Smooth muscle cell (in vitro differentiated cells): ENCODE results near the gene SH3BP2. TPM values are rescaled to one million over a fixed set of nuclear protein-coding genes. Genes with fewer than 3 reads are reported as not detected.

ENCODE experiments used
- DNase-seq: peaks from one replicate; lab custom pipeline; 2025; ENCODE audit not compliant: unreplicated experiment; lab: John Stamatoyannopoulos, UW
- H2AFZ ChIP-seq: fragments of 200-600 bp; sonication (generic); 2 replicates; pipeline ENCODE4 v1.6.0; 2016; ENCODE audit warnings: antibody characterized with exemption, low read depth, mild to moderate bottlenecking
- H3F3A ChIP-seq: fragments of 200-600 bp; sonication (generic); 2 replicates; pipeline ENCODE4 v1.6.0; 2017; ENCODE audit warnings: antibody characterized with exemption, low read depth
- H3K27ac ChIP-seq: fragments of 200-600 bp; sonication (generic); 2 replicates; pipeline ENCODE4 v1.5.1; 2016; ENCODE audit warnings: low read depth, mild to moderate bottlenecking
- H3K27me3 ChIP-seq: fragments of 200-600 bp; sonication (generic); 2 replicates; pipeline ENCODE4 v1.6.1; 2016; ENCODE audit warnings: low read depth, mild to moderate bottlenecking
- H3K36me3 ChIP-seq: fragments of 200-600 bp; sonication (generic); 2 replicates; pipeline ENCODE4 v1.5.1; 2016; ENCODE audit warnings: low read depth
- H3K4me1 ChIP-seq: fragments of 200-600 bp; sonication (generic); 2 replicates; pipeline ENCODE4 v1.5.1; 2016; ENCODE audit warnings: low read depth
- H3K4me2 ChIP-seq: fragments of 200-600 bp; sonication (generic); 2 replicates; pipeline ENCODE4 v1.6.0; 2016; ENCODE audit warnings: mild to moderate bottlenecking
- H3K4me3 ChIP-seq: fragments of 200-600 bp; sonication (generic); 2 replicates; pipeline ENCODE4 v1.5.1; 2016; ENCODE audit warnings: mild to moderate bottlenecking
- H3K79me2 ChIP-seq: fragments of 200-600 bp; sonication (generic); 2 replicates; pipeline ENCODE4 v1.6.0; 2016; ENCODE audit warnings: low read depth, mild to moderate bottlenecking
- H3K9ac ChIP-seq: fragments of 200-600 bp; sonication (generic); 2 replicates; pipeline ENCODE4 v1.6.0; 2016; ENCODE audit warnings: low read depth
- H3K9me3 ChIP-seq: fragments of 200-600 bp; sonication (generic); replicated peaks from 2 replicates; pipeline ENCODE4 v1.5.1; 2016; ENCODE audit warnings: low read depth
- H4K20me1 ChIP-seq: fragments of 200-600 bp; sonication (generic); 2 replicates; pipeline ENCODE4 v1.6.0; 2016; ENCODE audit warnings: low read depth
- WGBS: methylation state at CpG from one replicate; pipeline ENCODE4 v1.1.7; 2016; ENCODE audit warnings: low lambda C conversion rate; 5-methylcytosine and 5-hydroxymethylcytosine counted together
- polyA plus RNA-seq: library from polyadenylated mRNA; unstranded; fragments of >200 nt; fragmentation: Nextera tagmentation; extraction: Ambion mirVana; gene quantifications from 2 replicates; pipeline ENCODE4 v1.2.1, GENCODE V29; 2016
- total RNA-seq: library from RNA; depleted of rRNA; stranded (reverse); fragments of >200 nt; gene quantifications from 2 replicates; pipeline ENCODE4 v1.2.3, GENCODE V29; 2014
- TF ChIP-seq, protein P1 (sequence below): fragments of 200-600 bp; sonication (generic); IDR thresholded peaks from 2 replicates; pipeline ENCODE4 v1.5.1; 2017; ENCODE audit warnings: borderline replicate concordance, mild to moderate bottlenecking, antibody characterized with exemption; ENCODE audit not compliant: insufficient read depth, poor library complexity, severe bottlenecking

Gene SH3BP2
- total and polyA plus RNA-seq, 2 experiments from 2014 or later: 17.3 to 19.3 TPM

DNA sequence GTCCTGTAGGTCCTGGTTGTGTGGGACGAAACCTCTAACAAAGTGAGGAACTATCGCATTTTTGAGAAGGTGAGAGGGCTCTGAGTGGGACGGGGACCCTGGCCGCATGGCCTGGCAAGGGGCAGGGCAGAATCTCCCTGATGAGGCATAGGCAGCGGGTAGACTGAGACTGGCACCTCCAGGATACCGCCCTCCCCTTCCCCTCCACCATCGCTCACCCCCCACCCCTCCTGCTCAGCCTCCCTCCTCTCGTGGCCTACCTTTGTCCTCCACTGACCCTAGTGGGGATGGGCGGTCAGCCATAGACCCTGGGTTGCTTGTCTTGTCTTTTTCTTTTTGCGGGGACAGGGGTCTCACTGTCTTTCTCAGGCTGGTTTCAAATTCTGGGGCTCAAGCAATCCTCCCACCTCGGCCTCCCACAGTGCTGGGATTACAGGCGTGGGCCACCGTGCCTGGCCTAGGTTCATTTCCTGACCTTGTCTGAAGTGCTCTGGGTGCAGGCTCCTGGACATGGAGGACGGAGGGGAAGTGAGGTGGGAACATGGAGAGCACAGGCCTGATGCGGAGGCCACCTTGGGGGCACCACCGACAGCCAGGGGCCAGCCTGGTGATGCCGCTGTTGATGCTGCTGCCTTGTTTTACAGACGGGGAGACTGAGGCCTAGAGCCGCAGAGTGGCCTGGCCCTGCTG is 40.2 kb downstream of the SH3BP2 start:
- H4K20me1 ChIP-seq: peaks cover 8% of the 10 kb centered on the region
- 98% methylated on average over 19 of the region's 19 CpGs for WGBS
- no peaks in the 10 kb centered on the region for H3K79me2 ChIP-seq
- no peaks in the 10 kb centered on the region for H3F3A ChIP-seq
- no peak overlapping the region for H3K27ac ChIP-seq
- H3K27me3 ChIP-seq: no peaks in the 10 kb centered on the region
- no peak overlapping the region for H3K4me3 ChIP-seq
- H3K9me3 ChIP-seq: no peaks in the 10 kb centered on the region
- DNase-seq: no peak
- no peak overlapping the region for H3K4me2 ChIP-seq
- H3K9ac ChIP-seq: no peak overlapping the region
- no peaks in the 10 kb centered on the region for H3K4me1 ChIP-seq
- no peaks in the 10 kb centered on the region for H3K36me3 ChIP-seq
- H2AFZ ChIP-seq: no peak overlapping the region
- TF ChIP-seq, protein P1, sequence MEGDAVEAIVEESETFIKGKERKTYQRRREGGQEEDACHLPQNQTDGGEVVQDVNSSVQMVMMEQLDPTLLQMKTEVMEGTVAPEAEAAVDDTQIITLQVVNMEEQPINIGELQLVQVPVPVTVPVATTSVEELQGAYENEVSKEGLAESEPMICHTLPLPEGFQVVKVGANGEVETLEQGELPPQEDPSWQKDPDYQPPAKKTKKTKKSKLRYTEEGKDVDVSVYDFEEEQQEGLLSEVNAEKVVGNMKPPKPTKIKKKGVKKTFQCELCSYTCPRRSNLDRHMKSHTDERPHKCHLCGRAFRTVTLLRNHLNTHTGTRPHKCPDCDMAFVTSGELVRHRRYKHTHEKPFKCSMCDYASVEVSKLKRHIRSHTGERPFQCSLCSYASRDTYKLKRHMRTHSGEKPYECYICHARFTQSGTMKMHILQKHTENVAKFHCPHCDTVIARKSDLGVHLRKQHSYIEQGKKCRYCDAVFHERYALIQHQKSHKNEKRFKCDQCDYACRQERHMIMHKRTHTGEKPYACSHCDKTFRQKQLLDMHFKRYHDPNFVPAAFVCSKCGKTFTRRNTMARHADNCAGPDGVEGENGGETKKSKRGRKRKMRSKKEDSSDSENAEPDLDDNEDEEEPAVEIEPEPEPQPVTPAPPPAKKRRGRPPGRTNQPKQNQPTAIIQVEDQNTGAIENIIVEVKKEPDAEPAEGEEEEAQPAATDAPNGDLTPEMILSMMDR: no peak

DNA sequence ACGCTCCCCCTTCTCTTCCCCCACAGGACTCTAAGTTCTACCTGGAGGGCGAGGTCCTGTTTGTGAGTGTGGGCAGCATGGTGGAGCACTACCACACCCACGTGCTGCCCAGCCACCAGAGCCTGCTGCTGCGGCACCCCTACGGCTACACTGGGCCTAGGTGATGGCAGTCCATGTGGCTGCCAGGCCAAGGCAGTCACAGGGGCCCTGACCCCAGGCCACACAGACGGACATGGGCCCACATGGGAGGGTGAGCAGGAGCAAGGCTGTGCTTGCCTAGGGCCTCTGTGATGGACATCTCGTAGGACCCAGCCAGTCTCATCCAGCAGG is 40.8 kb downstream of the SH3BP2 start:
- Histone ChIP-seq H3F3A (no peaks in the 10 kb centered on the region), H3K4me1 (no peaks in the 10 kb centered on the region), H3K9ac (no peak overlapping the region), H2AFZ (no peak overlapping the region), H3K27ac (no peak overlapping the region), H3K9me3 (no peaks in the 10 kb centered on the region), H3K36me3 (no peaks in the 10 kb centered on the region), H3K4me2 (no peak overlapping the region), H3K4me3 (no peak overlapping the region), H3K79me2 (no peaks in the 10 kb centered on the region), H4K20me1 (peaks cover 8% of the 10 kb centered on the region), H3K27me3 (no peaks in the 10 kb centered on the region)
- DNase-seq: no peak
- WGBS: 100% methylated on average over 7 of the region's 7 CpGs
- TF ChIP-seq, protein P1: no peak

DNA sequence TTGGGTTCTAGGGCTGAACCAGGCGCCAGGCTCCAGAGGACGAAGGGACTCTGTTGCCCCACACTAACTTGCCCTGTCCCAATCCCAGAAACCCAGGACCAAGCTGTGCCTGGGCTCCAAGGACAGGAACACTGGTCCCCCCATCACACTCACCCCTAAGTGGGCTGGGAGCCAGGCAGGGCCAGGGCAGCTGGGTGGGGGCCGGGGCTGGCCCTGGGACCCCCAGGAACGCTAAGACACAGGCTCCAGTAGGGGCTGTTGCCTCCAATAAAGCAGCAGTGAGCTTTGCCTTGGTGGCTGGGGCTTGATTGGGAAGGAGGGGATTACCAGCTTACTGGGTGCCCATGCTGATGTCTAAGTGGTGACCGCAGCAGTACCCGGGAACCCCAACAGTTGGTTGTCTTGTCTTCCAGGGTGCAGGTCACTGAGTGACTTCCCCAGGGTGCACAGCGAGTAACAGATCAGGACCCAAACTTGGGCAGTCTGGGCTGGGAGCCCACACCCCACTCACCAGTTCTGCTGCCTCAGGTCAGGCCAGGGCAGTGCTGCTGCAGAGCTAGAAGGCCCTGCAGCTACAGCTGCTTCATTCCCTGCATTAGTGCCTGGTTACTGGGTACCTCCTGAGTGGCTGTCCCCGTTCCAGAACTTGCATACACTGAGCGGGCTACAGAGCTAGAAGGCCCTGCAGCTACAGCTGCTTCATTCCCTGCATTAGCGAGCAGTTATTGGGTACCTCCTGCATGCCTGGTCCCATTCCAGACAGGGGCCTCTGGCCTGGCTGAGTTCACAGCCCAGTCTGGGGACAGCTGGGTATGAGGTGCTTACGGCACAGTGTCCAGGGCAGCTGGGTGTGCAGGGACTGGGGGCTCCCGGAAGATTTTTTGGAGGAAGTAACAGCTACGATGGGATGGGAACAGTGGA is 41.4 kb downstream of the SH3BP2 start:
- WGBS: 94% methylated on average over 13 of the region's 13 CpGs
- Histone ChIP-seq H3K4me2 (no peak overlapping the region), H3K9ac (no peak overlapping the region), H3F3A (no peaks in the 10 kb centered on the region), H3K27ac (no peak overlapping the region), H3K27me3 (no peaks in the 10 kb centered on the region), H3K36me3 (no peaks in the 10 kb centered on the region), H3K79me2 (no peaks in the 10 kb centered on the region), H3K9me3 (no peaks in the 10 kb centered on the region), H2AFZ (no peak overlapping the region), H4K20me1 (peaks cover 8% of the 10 kb centered on the region), H3K4me1 (no peaks in the 10 kb centered on the region), H3K4me3 (no peak overlapping the region)
- TF ChIP-seq, protein P1: no peak
- DNase-seq: no peak
